RCC 7860 (cell line): ENCODE measurements around the gene ELSPBP1.
"Not testable (repeated sequence)": the region's sequence is repeated elsewhere in the genome, so short reads cannot be mapped to it uniquely, and the experiment has no call there.

ENCODE experiments used
- DNase-seq: peaks from one replicate; pipeline ENCODE4 v3.0.0-alpha.2; 2015; ENCODE audit warnings: low spot score
- FAIRE-seq: peaks from 2 replicates; lab custom pipeline; 2012; peaks lifted over from hg19 to GRCh38; lab: Jason Lieb, UNC

Gene ELSPBP1

GRCh38 chr19:48041877-48042580 lies 47.6 kb downstream of the ELSPBP1 start:
- no peak for DNase-seq
- no peak for FAIRE-seq

DNA sequence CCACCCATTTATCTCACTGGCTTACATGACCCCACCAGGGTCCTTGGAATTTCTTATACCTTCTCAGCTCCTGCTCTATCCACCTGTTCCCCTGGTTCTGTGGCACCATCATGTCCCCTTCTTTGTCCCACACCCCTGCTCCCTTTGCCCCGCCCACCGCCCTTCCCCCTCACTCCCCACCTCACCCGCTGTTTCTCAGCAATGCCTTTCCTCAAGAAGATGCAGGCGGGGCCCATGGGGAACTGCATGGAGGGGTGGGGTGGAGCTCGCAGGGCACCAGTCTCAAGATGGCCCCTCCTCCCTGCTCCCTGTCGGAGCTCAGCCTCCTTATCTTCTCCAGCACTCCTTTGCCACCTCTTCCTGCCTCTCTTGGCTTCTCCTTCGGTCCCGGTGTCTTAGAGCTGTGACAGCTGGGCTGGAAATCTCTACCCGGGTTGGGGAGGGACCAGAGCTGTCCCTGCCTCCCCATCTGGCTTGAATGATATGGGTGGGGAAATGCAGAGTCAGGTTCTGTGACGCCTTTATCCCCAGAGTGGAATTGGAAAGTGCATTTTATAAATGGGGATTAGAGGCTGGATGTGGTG lies 49.3 kb downstream of the ELSPBP1 start, which contains the start of gene CABP5:
Gene CABP5, minus strand, starts transcription at position 405 of the 584 bp plus-strand sequence. Its CDS starts 157 bp downstream, at position 248.
- no peak for DNase-seq
- no peak for FAIRE-seq

GRCh38 chr19:48044561-48044960 lies 50.1 kb downstream of the ELSPBP1 start:
- DNase-seq (no peak), FAIRE-seq (no peak)

DNA sequence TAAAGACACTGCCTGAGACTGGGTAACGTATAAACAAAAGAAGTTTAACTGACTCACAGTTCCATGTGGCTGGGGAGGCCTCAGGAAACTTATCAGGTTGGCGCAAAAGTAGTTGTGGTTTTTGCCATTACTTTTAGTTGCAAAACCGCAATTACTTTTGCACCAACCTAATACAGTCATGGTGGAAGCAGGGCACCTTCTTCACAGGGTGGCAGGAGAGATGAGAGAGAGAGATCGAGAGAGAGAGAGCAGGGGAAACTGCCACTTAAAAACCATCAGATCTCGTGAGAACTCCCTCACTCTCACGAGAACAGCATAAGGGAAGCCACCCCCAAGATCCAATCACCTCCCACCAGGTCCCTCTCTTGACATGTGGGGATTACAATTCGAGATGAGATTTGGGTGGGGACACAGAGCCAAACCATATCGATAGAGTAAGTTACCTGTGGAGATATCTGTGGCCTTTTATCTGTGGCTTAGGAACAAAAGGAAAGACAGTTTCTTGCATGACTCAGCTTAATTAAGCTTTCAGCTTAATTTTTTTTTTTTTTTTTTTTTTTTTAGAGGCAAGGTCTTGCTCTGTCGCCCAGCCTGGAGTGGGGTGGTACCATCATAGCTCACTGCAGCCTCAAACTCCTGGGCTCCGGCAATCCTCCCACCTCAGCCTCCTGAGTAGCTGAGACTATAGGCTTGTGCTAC lies 57.1 kb downstream of the ELSPBP1 start:
- FAIRE-seq (no peak), DNase-seq (no peak)

DNA sequence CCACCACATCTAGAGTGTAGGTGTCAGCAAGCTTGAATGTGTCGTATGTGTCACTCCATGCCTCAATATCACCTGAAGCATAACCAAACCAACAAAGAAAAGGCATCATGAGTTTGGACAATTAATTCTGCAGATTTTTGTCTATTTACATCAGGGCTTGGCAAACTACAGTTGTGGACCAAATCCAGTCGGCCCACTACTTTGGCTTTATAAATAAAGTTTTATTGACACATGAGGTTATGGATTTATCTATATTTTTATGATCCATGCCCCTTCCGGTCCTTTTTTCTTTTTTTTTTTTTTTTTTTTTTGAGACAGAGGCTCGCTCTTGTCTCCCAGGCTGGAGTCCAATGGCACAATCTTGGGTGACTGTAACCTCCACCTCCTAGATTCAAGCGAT lies 58.6 kb downstream of the ELSPBP1 start:
- no peak for FAIRE-seq
- DNase-seq: no peak

GRCh38 chr19:48053856-48054255 lies 59.4 kb downstream of the ELSPBP1 start:
- no peak for FAIRE-seq
- no peak for DNase-seq

GRCh38 chr19:48059331-48059730 lies 64.9 kb downstream of the ELSPBP1 start:
- DNase-seq: no peak
- FAIRE-seq: no peak

- FAIRE-seq: no peak
- DNase-seq: no peak
These were observed 65.9 kb downstream of the ELSPBP1 start for GRCh38 chr19:48060381-48060780.

DNA sequence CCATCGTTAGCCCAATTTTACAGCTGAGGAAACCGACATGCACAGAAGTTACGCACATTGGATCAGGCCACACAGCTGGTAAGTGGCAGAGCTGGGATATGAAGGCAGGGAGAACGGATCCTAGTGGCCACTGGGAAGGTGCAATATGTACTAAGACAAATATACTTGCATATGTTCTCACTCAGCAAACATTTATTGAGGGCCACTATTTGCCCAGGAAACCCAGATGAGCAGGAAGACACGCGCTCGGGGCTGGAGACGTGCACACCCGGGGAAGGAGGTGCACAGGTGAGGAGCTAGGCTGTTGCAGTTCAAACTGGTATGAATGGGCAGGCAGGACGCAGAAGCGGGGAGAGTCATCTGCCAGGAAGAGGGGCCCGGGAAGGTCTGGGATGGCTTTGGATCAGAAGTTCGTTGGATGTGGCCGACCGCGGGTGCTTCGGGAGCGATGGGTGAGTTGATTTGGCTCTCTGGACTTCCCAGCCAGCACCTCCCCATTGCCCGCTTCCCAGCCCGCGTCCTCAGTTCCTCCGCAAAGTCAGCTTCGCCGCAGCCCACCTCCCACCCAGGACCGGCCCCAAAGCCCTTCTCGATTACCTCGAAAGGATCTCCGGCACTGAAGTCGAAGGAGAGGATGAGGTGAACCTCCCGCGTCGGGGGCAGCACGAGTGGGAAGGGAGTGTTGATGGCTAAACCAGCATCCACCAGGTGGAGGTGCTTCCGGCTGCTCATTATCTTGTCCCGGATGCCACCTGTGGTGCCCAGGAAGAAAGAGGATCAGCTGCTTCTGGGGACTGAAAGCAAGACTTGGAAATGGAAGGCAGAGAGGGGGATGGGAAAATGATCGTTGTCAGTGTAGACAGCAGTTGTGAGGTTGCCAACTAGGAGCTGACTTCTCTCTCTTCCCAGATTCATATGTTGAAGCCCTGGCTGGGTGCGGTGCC lies 67.2 kb downstream of the ELSPBP1 start:
- FAIRE-seq (no peak), DNase-seq (no peak)

GRCh38 chr19:48064509-48064908 lies 70.1 kb downstream of the ELSPBP1 start:
- FAIRE-seq: no peak
- DNase-seq: no peak

DNA sequence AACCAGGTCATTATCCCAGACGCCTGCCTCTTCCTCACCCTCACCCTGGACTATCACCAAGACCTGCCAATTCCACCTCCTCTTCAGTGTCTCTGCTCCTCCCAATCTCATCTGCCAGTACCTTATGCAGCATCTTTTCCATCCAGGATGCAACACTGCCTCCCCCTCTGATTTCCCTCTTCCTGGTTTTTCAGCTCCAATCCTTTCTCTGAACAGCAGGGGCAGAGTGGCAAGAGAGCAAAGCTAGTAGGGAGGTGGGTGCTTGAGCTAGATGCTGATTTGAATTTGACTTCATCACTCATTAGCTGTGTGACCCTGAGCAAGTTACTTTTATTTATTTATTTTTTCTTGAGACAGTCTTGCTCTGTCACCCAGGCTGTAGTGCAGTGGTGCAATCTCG lies 75.0 kb downstream of the ELSPBP1 start:
- DNase-seq: no peak
- no peak for FAIRE-seq

DNA sequence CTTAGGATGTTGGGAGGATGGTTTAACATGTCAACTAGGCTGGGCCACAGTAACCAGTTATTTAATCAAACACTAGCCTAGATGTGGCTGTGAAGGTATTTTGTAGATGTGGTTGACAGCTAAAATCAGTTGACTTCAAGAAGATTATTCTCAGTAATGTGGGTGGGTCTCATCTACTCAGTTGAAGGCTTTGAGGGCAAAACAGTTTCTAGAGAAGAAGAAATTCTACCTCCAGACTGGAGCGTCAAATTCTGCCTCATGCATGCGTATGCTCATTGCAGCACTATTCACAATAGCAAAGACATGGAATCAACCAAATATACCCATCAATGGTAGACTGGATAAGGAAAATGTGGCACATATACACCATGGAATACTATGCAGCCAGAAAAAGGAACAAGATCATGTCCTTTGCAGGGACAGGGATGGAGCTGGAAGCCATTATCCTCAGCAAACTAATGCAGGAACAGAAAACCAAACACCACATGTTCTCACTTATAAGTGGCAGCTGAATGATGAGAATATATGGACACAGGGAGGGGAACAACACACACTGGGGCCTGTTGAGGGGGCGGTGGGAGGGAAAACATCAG lies 75.8 kb downstream of the ELSPBP1 start:
- FAIRE-seq, DNase-seq: not testable (repeated sequence)
